ENCODE data around the gene QSOX2. TPM values are rescaled to one million over a fixed set of nuclear protein-coding genes. Genes with fewer than 3 reads are reported as not detected.
A peak's percentile ranks its signal among the peaks of the same experiment; 100 is the strongest.

The QSOX2 gene
- total RNA-seq, 1 experiment from 2014 or later = 9.9 TPM

- H3K4me3 ChIP-seq (ENCODE audit: low read length) = no peak overlapping the region
- H3F3A ChIP-seq (ENCODE audit: low read length, unreplicated experiment) = no peaks in the 10 kb centered on the region
- H4K20me1 ChIP-seq (ENCODE audit: low read length) = peaks cover 11% of the 10 kb centered on the region; the same call in 1 of the 2 replicates
- no peak for TF ChIP-seq CTCF (conservative IDR thresholded peaks at IDR 0.05; ENCODE audit: low read depth, low read length)
- TF ChIP-seq EZH2phosphoT487 (IDR thresholded peaks at IDR 0.05; ENCODE audit: borderline replicate concordance, low read length) = no peak
- no peak for TF ChIP-seq EZH2 (IDR thresholded peaks at IDR 0.05; ENCODE audit: low read length, unreplicated experiment)
- H3K9me2 ChIP-seq (replicated peaks; ENCODE audit: low read length) = no peaks in the 10 kb centered on the region
- H3K36me3 ChIP-seq (ENCODE audit: low read depth, low read length) = peaks cover 5% of the 10 kb centered on the region
- H3K4me2 ChIP-seq (ENCODE audit: low read length) = no peak overlapping the region
- DNase-seq (no peak), ATAC-seq (no peak)
- H3K27me3 ChIP-seq (ENCODE audit: low read length) = no peaks in the 10 kb centered on the region
- peaks cover 26% of the 10 kb centered on the region for H3K4me1 ChIP-seq (ENCODE audit: insufficient read depth, low read length)
- H3K9me3 ChIP-seq (ENCODE audit: low read length) = no peaks in the 10 kb centered on the region
- CTCF ChIA-PET = no interaction called here
- no peak overlapping the region for H3K27ac ChIP-seq (ENCODE audit: low read length)
- no TSS peak for BruUV-seq (replicated peaks)
- intact Hi-C loops (cut with micrococcal nuclease) = no loop called here
- no peak overlapping the region for H3K9ac ChIP-seq (ENCODE audit: low read length)
- POLR2A ChIA-PET (ENCODE audit: unreplicated experiment) = no interaction called here
- H2AFZ ChIP-seq (ENCODE audit: low read length) = no peak overlapping the region
- peaks cover 24% of the 10 kb centered on the region for H3K79me2 ChIP-seq (ENCODE audit: low read length)
These were observed 23.3 kb downstream of the QSOX2 start for GRCh38 chr9:136222166-136222905.

- peaks cover 4% of the 10 kb centered on the region for H3K79me2 ChIP-seq (ENCODE audit: low read length)
- CTCF ChIA-PET = interaction anchor here (0.6 to 1.1 kb wide), 2 partner anchors 8 to 78 kb away, joined by 3 to 5 read pairs; no protein-coding TSS in a partner anchor
- intact Hi-C loops (cut with micrococcal nuclease) = no loop called here
These were observed 25.4 kb downstream of the QSOX2 start for GRCh38 chr9:136220017-136220729.

More at GRCh38 chr9:136220017-136220729, 25.4 kb downstream of the QSOX2 start:
- no peaks in the 10 kb centered on the region for H3K9me3 ChIP-seq (ENCODE audit: low read length)
- BruUV-seq (replicated peaks) = no TSS peak
- H3K4me1 ChIP-seq (ENCODE audit: insufficient read depth, low read length) = peaks cover 24% of the 10 kb centered on the region
- no peak overlapping the region for H3K9ac ChIP-seq (ENCODE audit: low read length)
- POLR2A ChIA-PET (ENCODE audit: unreplicated experiment) = no interaction called here
- peaks cover 11% of the 10 kb centered on the region; the same call in 1 of the 2 replicates for H4K20me1 ChIP-seq (ENCODE audit: low read length)
- peaks cover 6% of the 10 kb centered on the region; the same call in 1 of the 2 replicates for H3K36me3 ChIP-seq (ENCODE audit: low read depth, low read length)
- peak overlapping the region; percentile 69 for H3K4me2 ChIP-seq (ENCODE audit: low read length)
- ATAC-seq = peak; percentile 94
- no peak overlapping the region for H2AFZ ChIP-seq (ENCODE audit: low read length)
- H3K27me3 ChIP-seq (ENCODE audit: low read length) = no peaks in the 10 kb centered on the region
- 0 out of 2 replicates have a peak overlapping the region, but pooled peaks have one; percentile 21 for H3K4me3 ChIP-seq (ENCODE audit: low read length)
- no peaks in the 10 kb centered on the region for H3K9me2 ChIP-seq (replicated peaks; ENCODE audit: low read length)
- DNase-seq = peak; percentile 79
- peak overlapping the region; percentile 41 for H3K27ac ChIP-seq (ENCODE audit: low read length)
- no peaks in the 10 kb centered on the region for H3F3A ChIP-seq (ENCODE audit: low read length, unreplicated experiment)
- TF ChIP-seq CTCF (conservative IDR thresholded peaks at IDR 0.05; ENCODE audit: low read depth, low read length) (no peak; the same call in 1 of the 2 replicates), EZH2 (IDR thresholded peaks at IDR 0.05; ENCODE audit: low read length, unreplicated experiment) (no peak)

Measured in PC-3 (cell line).